Activated CD8-positive, alpha-beta memory T cell treated with anti-CD3 and anti-CD28 coated beads for 24 hours (primary cell): ENCODE measurements around the gene HIVEP3.

ENCODE experiments used
- DNase-seq: peaks from one replicate; pipeline ENCODE4 v3.0.0-alpha.2; 2020

HIVEP3 gene

DNA sequence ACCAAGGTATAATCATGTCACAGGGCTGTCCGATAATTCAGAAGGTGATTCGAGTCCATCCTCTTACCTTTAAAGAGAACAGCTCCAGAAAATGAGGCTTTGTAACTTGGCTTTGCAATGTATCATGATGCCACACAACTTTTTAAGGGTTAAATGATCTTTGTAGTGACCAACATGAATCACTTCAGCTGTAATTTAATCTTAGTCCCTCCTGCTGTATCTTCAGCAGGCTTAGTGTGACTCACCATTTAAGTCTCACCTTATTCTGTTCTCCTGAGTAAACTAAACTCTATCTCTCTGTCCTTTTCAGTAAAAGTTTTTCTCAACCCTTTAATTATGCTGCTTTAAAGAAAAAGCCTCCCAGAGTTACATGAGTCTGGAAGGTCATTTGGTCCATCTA, 1.9 kb upstream of the HIVEP3 start:
- DNase-seq = no peak

DNA sequence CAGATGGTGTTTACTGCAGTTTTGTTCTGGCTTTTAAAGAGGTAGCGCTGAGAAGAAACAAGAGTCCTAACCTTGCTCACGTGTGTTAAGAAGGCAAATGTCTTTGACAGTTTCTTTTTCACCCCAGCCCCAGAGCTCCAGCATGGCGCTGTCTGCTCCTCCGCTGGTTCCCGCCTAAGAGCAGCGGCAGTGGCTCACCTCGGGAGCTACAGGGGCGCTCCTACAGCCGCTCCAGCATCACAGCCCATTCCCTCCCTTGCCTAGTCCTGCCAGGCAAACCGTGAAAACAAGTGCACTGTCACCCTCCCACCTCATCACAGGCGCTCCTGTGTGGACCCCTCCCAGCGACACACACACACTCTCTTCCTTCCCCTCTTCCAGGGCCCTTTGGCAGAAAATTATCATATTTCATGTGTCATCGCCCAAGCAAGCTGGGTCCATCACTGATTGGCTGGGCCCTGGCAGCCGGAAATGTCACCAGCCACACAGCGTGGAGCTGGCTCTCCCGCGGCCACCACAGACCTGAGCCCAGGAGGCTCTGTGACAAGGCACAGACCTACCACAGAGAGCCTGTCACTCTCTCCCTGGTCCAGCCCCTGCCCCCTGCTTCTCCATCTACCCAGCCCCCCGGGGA, 1.2 kb upstream of the HIVEP3 start:
- peak; percentile 86 for DNase-seq

DNA sequence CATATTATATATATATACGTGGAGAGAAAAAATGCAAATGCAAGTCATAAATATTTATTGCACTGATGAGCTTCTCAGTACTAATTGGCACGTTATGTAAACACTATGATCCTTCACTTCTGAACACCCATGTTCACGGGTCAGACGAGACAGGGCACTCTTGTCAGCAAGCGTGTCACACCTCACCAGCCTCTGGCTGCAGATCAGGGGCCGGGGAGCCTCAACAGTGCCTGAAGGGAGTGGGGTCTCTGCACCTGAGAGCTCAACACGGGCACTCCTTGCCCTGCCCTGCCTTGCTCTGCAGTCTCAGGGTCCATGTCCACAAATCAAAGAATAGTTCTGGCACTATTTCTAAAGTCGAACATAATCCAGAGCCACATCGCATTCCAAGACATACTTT, 409 bp upstream of the HIVEP3 start:
- no peak for DNase-seq

DNA sequence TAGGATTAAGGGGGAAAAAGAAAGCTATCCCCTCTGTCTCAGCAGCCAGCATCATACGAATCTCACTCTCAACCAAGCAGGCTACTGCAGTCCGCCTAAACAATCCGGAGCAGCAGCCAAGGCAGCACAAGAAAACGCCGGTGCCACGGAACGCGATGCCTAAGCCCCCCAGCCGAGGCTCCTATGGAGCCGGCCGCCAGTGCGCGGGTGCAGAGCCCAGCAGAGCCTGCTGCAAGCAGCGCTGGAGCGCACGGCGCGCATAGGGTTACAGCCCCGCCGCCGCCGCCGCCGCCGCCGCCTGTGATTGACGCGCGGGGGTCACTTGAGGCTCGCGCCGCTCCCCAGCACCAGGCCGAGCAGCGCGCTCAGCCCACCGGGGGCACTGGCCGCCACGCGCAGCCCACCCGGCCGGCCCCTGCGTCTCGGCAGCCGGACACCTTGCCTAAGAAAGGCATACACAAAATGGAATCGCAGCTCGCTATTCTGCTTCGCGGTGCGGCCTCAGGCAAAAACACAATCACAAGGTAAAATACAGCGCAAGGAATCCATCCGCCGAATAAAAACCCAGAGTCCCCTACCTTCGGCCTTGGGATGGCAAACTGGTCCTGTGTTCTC, 780 bp downstream of the HIVEP3 start:
- peak; percentile 77 for DNase-seq

DNA sequence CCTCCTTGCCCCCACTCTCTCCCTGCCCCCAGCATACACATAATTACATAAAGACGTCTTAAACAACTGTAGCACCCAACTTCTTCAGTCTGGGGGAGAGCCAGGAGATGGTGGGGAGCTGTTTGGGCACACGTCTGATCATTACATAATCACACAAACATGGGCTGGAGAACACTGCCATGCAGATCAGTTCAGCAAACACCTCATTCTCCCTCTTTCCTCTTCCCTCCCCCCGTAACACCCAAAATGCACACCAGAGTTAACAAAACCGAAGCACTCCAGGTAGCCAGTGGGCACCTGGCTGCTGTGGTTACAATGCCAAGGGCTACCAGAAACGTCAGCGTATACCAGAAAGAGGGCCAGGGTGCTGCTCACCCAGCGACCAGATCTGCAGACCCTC, 1.6 kb downstream of the HIVEP3 start:
- DNase-seq = no peak

DNA sequence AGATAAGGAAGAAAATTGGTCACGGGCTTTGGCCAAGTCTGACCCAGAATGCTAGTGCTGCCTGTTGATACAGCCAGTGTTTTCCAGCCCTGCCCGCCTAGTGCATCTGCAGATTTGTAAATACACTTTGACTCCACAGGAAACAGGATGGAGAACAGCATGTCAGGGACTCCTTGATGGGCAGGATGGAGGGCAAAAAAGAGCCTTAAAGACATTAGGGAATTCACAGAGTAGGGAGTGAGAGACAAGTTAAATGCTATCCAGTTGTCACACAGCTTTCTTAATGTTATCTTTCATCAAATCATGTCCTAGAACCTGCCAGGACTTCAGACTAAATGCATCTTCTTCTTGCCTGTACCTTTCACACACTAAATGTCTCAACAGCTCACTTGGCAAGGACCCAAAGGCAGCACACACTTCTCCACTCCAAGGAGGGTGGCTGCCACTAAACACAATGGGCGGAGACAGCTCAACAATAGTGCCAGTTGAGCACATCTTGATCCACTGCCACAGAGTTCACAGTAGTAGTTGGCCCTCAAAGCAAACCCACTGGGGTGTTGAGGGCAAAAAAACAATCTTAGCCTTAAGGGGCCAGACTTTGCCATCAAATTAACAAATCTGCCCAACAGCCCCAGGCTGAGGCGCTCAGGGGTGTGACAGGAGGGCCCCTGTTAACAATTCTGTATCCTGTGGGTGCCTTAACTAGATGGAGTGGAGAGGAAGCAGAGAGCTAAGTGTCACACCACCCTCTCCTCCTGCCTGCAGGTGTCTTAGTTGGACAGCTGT, 2.7 kb downstream of the HIVEP3 start:
- DNase-seq = no peak

DNA sequence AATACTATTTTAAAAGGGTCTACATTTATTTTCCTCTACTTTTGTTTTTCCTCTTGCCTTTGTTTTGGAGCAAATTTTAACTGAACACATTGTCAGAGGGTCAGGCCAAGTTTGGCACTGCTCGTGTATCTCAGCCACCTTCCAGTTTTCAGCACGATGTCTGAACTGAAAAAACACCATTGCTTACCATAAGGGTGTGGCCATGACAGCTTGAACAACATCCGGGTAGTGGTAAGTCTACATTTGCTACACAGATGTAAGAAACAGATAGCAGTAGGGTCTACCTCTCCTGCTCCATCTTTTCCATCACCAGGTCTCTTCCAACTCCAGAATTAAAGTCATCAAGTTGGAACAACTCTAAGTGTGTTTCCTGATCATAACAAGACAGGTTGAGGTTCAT, 4.2 kb downstream of the HIVEP3 start:
- no peak for DNase-seq

DNA sequence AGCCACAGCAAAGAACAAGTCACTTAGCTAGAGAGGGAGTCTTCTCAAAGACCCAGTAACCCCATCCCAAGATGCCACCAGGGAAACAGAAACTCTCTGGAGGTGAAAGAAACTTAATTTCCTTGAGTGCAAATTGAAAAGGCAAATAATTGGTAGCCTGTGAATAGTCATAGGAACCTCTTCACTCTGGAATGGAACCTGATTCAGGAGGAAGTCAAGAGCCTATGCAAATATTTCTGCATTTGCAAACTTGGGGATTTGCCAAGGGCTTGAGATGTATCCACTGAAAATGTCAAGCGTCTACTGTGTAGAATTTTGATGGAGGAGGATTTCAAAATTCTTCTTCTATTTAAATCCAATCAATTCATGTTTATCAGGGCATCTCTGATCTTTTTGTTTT, 5.7 kb downstream of the HIVEP3 start:
- DNase-seq = no peak

DNA sequence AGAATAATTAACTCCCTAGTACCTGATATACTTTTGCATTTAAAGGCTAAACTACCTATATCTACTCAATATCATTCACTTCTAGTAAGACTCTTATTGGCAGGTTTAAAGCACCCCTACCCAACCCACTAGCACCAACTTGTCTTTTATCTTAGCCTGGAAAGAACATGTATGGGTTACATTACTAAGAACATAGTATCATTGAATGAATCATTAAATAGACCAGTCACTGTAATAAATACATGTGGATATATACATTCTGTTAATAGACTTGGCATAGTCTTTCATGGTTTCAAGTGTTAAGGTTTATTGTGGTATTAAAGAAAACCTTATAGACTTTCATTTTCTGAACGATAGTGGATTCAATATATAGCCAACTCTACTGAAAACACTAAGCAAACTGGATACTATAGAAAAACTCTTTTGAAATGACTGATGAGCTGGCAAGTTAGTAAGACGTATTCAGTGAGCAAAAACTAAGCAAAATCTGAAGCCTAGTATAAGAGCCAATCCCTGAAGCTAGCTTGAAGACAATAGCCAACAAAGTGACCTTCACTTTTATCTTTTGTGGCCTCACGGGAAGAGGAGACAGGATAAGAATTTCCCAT, 10.3 kb downstream of the HIVEP3 start:
- no peak for DNase-seq

DNA sequence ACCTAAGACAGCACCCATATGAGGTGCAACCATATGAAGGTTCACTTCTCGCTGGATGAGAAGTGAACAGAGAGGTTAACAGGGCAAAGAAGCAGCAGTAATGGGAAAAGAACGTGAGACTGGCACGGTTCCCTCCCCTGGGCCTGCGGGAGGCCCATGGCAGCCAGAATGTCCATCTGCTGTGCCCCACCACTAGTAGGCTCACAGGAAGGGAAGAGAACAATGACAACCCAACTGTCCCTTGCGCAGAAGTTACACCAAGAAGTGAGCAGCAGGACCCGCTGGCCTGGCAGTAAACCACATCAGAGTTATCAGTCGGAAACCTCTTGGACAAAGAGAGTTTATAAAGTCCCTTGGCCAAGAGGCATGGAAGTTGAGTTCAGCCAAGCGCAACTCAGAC, 11.3 kb downstream of the HIVEP3 start:
- no peak for DNase-seq

DNA sequence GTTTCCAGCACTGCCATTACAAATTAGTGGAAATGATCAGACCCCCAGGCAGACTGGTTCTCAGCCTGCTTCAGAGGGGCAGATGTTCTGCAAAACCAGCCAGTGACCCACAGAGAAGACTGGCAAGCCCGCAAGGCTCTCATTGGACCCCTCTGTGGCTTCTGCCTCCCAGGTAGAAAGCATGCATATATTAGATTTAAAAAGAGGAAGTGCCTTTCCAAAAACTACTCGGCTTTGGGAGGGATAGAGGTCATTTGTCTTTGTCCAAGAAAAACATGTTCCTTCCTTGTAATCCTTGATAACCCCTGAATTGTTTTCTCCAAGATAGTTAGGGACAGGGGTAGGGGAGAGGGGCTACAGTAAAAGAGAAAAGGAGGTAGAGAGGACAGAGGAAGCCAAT, 11.8 kb downstream of the HIVEP3 start:
- no peak for DNase-seq

DNA sequence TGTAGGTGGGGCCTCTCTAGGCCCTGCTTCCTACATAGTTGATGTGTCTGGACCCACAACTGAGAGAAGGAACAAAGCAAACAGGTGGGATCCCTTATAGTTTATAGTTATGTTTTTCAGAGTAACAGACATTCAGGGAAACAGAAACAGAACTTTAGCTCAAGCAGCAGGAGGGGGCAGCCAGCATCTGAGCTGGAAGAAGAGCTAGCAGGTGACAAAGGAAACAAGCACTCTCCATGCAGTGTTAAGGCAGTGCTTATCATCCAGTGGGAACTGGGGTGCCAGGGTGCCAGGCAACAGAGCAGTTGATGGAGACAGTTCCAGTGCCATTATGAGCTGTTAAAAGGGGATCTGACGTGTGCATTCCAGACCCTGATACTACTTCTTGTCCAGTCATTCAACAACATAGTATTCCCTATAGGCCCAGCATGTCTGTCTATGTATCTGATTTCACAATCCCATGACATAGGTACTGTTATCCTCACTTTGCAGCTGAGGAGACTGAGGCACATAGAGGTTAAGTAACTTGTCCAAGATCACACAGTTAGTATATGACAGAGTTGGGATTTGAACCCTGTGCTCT, 13.5 kb downstream of the HIVEP3 start:
- no peak for DNase-seq

DNA sequence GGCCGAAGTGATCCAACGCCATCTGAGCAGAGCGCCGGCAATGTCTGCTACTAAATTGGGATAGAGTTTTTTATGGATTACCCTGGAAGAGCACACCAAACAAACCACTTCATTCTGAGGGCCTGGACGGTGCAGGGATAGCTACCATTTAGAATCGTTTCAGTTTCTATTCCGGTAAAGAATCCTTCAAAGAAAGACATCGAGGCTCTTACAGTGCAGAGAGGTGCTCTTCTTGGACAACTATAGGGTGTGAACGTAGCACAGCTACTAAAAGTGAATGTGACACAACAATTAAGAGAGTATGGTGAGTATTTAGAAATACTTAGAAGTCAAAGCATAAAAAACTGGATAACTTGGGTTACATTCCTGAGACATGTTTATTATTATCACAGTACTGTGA, 16.1 kb downstream of the HIVEP3 start:
- no peak for DNase-seq

DNA sequence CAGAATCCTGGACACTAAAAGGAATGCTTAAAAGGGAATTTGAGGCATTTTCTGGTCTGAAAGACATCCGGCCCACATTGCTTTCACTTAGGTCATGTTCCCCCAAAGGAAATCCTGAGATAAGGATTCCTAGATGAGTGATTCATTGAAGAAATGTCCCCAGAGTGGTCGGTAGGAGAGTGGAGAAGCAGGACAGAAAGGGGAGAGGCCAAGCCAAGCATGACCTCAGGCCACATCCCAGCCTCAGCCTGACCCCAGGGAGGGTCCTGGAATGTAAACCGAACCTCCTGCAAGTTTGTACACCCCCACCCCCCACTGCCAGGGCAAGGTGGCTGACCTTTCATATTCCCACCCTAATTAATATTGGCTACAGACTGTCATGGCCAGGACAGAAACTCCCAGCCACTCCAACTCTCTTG, 16.6 kb downstream of the HIVEP3 start:
- no peak for DNase-seq

DNA sequence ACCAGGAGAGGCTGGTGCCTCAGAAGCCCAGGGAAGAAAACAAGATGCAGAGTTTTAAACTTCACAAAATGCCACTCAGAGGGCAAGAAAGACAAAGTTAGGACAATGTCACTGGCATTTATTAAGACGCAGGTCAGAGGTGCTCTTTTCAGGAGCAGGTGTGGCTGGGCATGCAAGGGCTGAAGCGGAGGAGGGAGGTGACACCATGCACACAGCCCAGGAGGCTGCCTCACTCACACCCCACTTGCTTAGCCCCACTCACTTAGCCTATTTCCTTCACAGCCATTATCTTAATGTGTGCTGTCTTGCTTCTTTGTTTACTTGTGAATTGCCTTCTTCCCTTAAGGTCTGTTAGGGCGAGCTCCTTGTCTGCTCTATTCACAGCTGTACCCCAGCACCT, 17.2 kb downstream of the HIVEP3 start:
- DNase-seq = no peak

DNA sequence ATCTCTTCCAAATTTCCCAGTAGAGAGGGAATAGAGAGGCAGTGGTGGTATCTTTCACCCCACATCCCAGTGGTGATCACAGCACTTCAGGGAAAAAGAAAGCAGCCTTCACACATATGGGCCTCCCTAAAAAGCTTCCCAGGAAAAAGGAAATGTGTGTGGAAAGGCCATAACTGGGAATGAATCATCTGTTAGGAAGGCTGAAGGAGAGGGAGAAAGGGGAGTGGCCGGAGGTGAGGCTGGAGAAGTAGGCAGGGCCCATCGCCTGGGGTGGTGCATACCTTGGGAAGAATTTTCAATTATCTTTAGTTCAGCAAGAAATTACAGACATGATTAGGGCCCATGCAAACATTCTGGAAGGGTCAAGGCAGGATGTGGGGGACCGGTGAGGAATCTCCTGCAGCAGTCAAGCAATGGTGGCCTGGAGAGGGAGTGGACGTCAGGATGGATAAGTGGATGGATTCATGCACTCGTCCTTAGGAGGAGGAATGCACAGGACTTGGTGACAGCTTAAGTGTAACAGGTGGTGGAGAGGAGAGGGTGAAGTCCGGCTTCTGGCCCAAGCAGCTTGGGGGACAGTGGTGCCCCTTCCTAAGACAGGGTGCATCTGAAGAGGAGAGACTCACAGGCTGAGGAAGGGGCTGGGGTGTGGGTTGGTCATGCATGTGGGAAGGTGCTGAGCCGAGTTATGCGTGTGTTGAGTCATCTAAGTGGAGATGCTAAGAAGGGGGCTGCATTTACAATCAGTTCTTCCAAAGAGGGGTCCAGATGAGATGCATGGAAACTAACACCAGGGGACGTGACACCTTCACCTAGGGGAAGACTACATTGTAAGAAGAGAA, 17.9 kb downstream of the HIVEP3 start:
- DNase-seq = no peak

DNA sequence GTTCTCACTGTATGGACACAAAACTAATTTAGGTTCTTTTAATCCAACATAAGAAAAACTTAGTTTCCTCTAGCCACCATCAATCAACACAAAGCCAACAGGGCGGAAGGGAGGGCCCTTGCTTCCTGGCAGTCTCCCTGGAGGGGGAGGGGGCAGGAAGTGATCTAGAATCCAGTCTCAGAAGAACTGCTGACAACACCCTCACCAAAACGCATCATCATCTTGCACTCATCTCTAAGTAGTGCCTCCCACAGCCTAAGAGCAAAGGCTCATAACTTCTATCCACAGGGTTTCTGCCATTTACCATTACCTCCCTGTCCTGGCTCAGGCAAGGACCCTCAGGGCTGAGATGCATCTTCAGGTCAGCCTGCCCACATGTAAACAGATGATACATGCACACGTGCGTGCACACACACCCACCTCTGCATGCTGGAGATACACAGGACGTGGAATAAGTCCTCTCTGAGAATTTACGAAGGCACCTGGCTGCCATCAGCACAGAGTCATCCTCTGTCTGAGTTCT, 20.5 kb downstream of the HIVEP3 start:
- peak; percentile 69 for DNase-seq

DNA sequence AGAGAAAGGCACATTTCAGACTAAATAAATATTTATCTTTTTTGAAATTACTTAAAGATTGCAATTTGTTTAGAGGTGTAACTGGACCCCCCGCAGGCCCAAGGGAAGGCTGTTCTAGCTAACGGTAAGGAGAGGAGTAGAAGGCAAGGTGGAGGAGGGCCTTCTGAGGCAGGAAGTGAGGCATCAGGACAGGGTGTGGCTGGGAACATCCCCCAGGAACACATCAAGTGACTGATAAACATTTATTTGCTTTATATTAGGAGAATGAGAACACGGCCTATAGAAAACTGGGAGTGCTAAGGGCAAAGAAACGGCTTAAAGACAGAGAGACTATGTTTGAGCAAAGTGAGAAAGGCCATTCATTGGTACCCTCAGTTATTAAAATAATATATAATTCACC, 23.2 kb downstream of the HIVEP3 start:
- no peak for DNase-seq

DNA sequence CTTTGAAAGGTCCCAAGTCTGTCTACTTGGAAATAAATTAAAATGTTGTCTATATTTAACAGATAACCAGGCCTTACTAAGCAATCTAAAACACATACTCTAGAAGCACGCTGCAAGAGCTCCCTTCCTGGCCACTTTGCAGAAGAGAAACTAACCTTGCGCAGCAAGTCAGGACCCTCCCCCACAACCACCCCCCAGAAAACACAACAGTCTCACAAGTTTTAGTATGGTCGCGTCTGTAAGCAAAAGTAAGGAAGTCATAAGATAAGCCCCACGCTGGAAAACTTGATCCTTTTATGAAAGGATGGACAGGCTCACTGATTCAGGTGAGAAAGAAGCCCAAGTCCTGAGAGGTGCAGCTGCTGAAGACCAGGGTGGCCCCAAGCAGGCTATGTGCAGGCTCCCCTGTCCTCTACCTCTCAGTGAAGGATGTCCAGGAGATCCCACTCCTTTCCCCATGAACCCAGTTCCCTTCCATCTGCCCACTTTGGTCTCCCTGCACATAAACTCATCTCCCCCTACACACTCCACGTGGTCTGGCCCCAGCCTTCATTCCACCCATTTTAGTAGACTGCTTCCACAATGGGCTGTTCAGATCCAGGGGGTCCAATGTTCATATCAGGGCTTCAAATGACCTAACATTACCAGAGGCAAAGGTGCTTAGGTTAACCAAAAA, 23.8 kb downstream of the HIVEP3 start:
- DNase-seq = no peak

DNA sequence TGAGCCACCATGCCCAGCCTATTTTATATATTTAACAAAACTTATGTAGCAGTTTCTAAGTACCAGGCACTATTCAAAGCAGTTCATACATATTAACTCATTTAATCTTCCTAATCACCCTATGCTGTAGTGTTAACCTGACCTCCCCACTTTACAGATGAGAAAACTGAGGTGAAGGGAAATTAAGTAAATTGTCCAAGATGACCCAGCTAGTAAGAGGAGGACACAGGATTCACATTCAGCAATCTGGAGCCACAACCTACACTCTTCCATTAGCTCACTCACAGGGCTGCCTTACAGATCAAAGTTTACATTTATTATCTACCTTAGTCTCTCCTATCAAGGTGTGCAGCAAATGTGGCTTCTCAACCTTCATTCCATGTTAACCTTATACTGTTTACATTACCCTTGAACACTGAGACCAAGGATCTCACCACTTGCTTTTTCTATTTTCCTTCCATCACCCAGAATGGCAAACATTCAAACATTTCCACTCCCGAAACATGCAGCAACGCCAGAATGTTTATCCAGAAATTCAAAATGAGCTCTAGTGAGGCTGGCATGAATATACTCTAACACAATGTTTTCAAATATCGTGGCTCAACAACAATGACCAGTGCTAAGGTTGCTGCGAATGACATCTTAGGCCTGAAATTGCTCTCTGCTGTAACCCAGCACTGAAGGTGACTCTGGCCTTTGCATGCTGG, 24.5 kb downstream of the HIVEP3 start:
- DNase-seq = no peak

DNA sequence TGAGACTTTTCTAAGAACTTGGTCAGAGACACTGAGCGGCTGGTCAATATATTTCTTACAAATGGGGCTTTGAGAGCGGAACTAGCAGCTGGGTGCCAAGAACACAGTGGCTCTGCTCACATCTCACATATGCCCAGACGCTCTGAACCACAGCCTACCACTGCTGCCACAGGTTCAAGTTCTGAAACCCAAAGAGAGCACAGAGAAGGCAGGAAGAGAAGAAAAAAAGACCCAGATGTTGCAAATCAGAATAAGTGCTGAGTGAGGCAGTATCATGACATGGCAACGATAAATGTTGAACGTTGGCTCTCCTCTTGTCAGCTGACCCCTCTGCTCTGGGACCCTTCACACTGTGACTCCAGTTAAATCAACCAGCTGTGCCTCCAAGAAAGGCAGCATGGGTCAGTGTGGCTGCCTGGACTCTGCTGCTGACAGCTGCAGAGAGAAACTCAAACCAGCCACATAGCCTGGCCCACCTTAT, 26.4 kb downstream of the HIVEP3 start:
- no peak for DNase-seq
